Esophagus (tissue), 2 donors: ENCODE data around the gene GCLM. TPM values are rescaled to one million over a fixed set of nuclear protein-coding genes. Genes with fewer than 3 reads are reported as not detected.

Experiments
- H3K27ac ChIP-seq, 2 donors: one replicate each; pipeline ENCODE4 v1.5.1; 2013; ENCODE audit warnings: low read depth in 2 of 2, mild to moderate bottlenecking in 2 of 2, inconsistent platforms in 1 of 2, low read length in 1 of 2, moderate library complexity in 1 of 2
- H3K27me3 ChIP-seq, 2 donors: one replicate each; pipeline ENCODE4 v1.6.1; 2013; ENCODE audit warnings: low read length in 2 of 2, control low read depth in 1 of 2, mild to moderate bottlenecking in 1 of 2; ENCODE audit not compliant: insufficient read depth in 2 of 2, control insufficient read depth in 1 of 2
- H3K36me3 ChIP-seq, 2 donors: one replicate each; pipeline ENCODE4 v1.6.1; 2013; ENCODE audit warnings: low read length in 1 of 2; ENCODE audit not compliant: control insufficient read depth in 2 of 2, insufficient read depth in 2 of 2
- H3K4me1 ChIP-seq, 2 donors: one replicate each; pipeline ENCODE4 v1.6.1; 2013; ENCODE audit warnings: low read length in 1 of 2; ENCODE audit not compliant: control insufficient read depth in 2 of 2, insufficient read depth in 2 of 2
- H3K4me3 ChIP-seq, 2 donors: one replicate each; pipeline ENCODE4 v1.5.1; 2013; ENCODE audit warnings: low read length in 2 of 2, mild to moderate bottlenecking in 2 of 2, low read depth in 1 of 2, moderate library complexity in 1 of 2
- H3K9me3 ChIP-seq, 2 donors: one replicate each; pipeline ENCODE4 v1.6.1; 2013; ENCODE audit warnings: mild to moderate bottlenecking in 2 of 2, low read depth in 1 of 2, low read length in 1 of 2, moderate library complexity in 1 of 2; ENCODE audit not compliant: control insufficient read depth in 2 of 2, insufficient read depth in 1 of 2
- WGBS, 2 donors: extraction: QIAGEN DNeasy Blood & Tissue Kit; methylation state at CpG; one replicate each; pipeline ENCODE4 v1.1.7; 2013; 5-methylcytosine and 5-hydroxymethylcytosine counted together
- polyA plus RNA-seq, 2 donors: library from polyadenylated mRNA; stranded (reverse); fragments of 200-250 nt; gene quantifications; one replicate each; pipeline ENCODE4 v1.2.3, GENCODE V29; 2013
- donor health status: healthy with polysubstance abuse.
- donor health status: Bipolar disorder and iron deficiency.

The GCLM gene
- polyA plus RNA-seq, 2 donors, result 1.4 to 5.0 TPM

DNA sequence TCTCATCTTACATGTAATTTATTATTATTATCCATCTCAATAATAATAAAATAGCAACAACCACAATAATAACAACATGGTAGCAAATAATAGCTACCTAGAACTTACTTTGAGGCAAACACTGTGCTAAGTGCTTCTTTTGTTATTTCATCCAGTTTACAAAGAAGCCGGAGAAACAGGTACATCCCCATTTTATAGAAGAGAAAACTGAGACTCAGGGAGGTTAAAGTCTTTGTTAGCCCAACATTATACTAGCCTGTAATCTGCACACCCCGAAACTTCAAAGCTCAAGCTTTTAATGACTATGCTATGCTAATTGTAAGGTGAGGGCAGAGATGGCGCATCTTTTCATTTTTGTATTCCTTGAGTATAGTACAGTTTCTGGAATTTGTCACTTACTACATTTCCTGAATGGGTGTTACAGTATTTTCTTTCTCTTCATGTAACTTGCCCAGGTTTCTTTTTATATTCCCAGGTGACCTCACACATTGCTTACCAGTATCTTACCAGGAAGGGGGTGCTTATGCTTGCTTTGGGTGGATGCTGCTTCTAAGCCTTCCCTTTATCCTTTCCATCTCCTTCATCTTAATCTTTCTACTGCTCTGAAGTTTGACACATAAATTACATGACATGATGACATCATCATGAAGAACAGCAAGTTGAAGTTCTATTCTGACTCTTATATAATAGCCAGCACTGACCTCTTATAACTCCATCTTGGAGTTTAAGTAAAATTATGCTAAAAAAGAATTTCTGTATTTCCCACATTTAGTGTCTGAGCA, 8.3 kb downstream of the GCLM start:
- Histone ChIP-seq H3K9me3 (no peaks in the 10 kb centered on the region), H3K36me3 (peaks cover 2 to 5% of the 10 kb centered on the region in 2 donors), H3K27ac (no peak overlapping the region), H3K4me3 (no peak overlapping the region), H3K4me1 (no peaks in the 10 kb centered on the region), H3K27me3 (no peaks in the 10 kb centered on the region)
- 96 to 98% methylated on average over 3 of the region's 3 CpGs for WGBS, 2 donors

DNA sequence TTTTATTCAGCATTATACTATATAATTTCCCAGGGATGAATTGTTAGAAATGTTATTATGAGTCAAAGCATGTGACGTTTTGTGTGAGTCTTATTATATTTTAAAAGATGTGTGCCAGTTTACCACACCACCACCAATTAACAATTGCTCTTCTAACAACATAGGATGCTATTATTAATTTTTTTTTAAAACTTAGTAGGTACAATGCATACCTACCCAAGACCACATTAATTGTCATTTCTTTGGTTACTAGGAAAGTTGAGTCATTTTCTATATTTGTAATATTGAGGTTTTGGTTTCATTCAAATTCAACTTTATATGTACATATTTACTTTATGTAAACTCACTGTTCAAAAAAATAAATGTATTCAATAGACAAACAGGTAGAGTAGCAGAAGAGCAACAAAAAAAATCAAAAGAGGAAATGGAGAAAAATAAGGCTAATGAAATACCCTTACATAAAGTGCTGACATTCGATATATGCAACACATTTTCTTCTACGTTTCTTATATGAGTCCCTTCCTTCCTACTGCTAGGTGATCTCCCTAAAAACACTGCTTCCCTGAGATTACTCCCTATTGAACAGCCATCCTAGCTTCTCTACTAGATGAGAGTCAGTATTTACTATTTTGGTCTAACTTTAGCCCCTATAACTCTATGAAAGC, 9.6 kb downstream of the GCLM start:
- Histone ChIP-seq H3K4me1 (no peaks in the 10 kb centered on the region), H3K27ac (no peak overlapping the region), H3K4me3 (no peak overlapping the region), H3K9me3 (no peaks in the 10 kb centered on the region), H3K27me3 (no peaks in the 10 kb centered on the region), H3K36me3 (peaks cover 2 to 5% of the 10 kb centered on the region in 2 donors)
- 92 to 93% methylated on average over 3 of the region's 3 CpGs for WGBS, 2 donors

DNA sequence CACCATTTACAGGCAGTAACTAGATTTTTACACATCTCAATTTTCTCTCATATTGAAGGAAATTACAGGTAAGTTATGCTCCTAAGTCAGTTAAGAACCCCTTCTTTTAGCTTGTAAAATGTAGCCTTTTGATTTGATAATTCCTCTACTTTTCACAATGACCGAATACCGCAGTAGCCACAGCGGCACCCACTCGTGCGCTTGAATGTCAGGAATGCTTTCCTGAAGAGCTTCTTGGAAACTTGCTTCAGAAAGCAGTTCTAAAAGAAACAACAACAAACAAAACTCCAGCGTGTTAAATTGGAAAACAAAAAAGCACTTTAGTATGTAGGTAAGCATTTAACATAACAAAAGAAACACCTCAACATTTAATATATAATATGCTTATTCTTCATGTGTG, 20.3 kb downstream of the GCLM start:
- no peaks in the 10 kb centered on the region for H3K4me1 ChIP-seq
- H3K9me3 ChIP-seq, result no peaks in the 10 kb centered on the region
- WGBS, 2 donors, result 81 to 82% methylated on average over 6 of the region's 6 CpGs
- no peaks in the 10 kb centered on the region for H3K27me3 ChIP-seq
- H3K36me3 ChIP-seq, result peaks cover 0 to under 1% of the 10 kb centered on the region in 2 donors
- H3K27ac ChIP-seq, result no peak overlapping the region
- H3K4me3 ChIP-seq, result no peak overlapping the region

DNA sequence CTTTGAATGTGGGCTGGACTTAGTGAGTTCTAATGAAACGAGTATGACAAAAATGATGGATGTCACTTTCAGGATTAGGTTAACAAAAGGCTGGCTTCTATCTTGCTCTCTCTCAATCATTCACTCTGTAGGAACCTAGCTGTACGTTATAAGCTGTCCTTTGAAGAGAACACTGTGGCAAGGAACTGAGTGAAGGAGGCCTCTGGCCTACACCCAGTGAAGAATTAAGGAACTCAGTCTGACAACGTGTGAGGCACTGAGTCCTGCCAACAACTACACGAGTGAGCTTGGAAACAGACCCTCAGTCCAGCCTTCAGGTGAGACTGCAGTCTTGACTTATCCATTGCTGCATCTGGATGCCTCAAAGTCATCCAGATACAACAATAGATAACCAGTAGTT, 27.0 kb downstream of the GCLM start:
- H3K27me3 ChIP-seq, result no peaks in the 10 kb centered on the region
- H3K27ac ChIP-seq, result no peak overlapping the region
- no peaks in the 10 kb centered on the region for H3K9me3 ChIP-seq
- peaks cover 0 to 4% of the 10 kb centered on the region in 2 donors for H3K36me3 ChIP-seq
- H3K4me3 ChIP-seq, result no peak overlapping the region
- no peaks in the 10 kb centered on the region for H3K4me1 ChIP-seq
- 70 to 72% methylated on average over 4 of the region's 4 CpGs for WGBS, 2 donors

DNA sequence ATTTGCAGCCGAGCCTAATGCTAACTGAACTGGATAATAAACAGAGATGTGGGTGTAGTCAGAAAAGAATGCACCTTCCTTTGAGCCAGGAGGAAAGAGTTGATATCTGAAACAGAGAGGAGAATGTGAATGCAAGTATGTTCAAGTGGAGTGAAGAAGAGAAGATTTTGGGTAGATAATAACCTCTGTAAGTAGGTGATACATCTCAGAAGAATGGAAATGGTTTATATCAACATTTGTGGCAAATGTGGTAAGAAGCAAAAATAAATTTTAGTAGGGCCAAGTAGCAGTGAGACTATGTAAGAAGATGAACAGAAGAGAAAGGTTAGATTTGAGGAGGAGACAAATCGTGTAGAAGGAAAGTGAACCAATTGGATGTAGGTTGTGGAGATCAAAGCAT, 28.5 kb downstream of the GCLM start:
- H3K27me3 ChIP-seq, result no peaks in the 10 kb centered on the region
- no peaks in the 10 kb centered on the region for H3K4me1 ChIP-seq
- 90% methylated on average over 2 of the region's 2 CpGs for WGBS, 2 donors

DNA sequence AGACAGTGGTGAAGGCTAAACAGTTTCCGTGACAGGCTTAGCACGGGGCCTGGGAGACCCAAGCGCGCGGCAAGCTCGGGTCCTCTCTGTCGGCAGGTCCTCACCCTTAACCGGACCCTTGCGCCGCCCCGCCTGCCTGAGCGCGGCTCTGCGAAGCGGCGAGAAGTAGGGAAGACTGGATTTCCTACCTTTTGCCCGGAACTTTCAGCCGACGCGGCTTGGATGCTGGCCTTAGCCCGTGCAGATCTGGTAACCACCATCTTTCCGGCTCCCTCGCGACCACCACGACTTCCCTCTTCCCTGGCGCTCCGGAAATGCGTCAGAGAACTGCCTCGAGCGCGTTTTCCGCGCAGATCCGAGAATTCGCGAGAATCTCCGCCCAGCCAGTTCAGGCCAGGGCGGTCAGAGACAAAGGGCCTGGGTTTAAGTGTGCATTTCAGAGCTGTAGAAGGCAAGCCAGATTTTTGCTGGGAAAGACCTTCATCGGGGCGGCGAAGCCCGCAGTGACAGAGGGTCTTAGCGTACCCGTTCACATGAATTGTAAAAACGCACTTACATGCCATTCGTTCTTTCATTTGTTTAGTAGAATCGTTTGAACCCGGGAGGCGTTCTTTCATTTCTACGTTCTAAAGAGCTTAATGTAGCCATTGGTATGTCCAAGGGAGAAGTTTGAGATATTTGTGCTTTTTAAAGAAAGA, 30.2 kb downstream of the GCLM start, which contains the start of gene DNTTIP2:
Gene DNTTIP2, minus strand, starts transcription at position 318 of the 698 bp plus-strand sequence. Its CDS starts 58 bp downstream, at position 260.
- H3K27me3 ChIP-seq, result no peaks in the 10 kb centered on the region
- 0 to 1% methylated on average over 50 of the region's 50 CpGs for WGBS, 2 donors
- H3K4me3 ChIP-seq, result peak within 1 kb of the TSS; percentile 99 to 100
- peak within 1 kb of the TSS; percentile 94 to 97 for H3K27ac ChIP-seq
- H3K36me3 ChIP-seq, result peaks cover 6% of the 10 kb centered on the region in 2 donors
- no peaks in the 10 kb centered on the region for H3K9me3 ChIP-seq
- no peaks in the 10 kb centered on the region for H3K4me1 ChIP-seq

More for the DNA sequence above, 28.5 kb downstream of the GCLM start:
- Histone ChIP-seq H3K36me3 (peaks cover 0 to 6% of the 10 kb centered on the region in 2 donors), H3K9me3 (no peaks in the 10 kb centered on the region), H3K27ac (no peak overlapping the region), H3K4me3 (no peak overlapping the region)

DNA sequence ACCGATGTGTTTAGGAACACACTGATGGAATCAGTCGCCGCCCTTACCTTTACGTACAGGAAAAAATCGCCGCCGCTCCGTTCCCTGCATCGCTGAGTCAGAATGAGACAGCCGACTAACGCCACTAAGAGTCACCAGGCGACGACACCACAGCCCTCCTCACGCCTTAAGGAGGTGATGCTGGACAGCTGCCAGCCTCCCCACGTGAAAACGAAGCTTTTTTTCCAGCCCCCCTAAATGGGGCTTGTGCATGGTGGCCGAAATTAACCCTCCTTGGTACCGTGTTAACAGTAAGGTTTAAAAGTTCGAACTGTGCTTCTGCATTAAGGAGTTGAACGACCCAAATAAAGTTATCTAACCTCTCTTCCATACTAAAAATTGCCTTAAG, 30.7 kb downstream of the GCLM start:
- WGBS, 2 donors, result 0 to 1% methylated on average over 20 of the region's 20 CpGs
- Histone ChIP-seq H3K27me3 (no peaks in the 10 kb centered on the region), H3K27ac (peak overlapping the region; percentile 94 to 97), H3K4me3 (peak overlapping the region; percentile 99 to 100), H3K4me1 (no peaks in the 10 kb centered on the region), H3K36me3 (peaks cover 6 to 8% of the 10 kb centered on the region in 2 donors), H3K9me3 (no peaks in the 10 kb centered on the region)

DNA sequence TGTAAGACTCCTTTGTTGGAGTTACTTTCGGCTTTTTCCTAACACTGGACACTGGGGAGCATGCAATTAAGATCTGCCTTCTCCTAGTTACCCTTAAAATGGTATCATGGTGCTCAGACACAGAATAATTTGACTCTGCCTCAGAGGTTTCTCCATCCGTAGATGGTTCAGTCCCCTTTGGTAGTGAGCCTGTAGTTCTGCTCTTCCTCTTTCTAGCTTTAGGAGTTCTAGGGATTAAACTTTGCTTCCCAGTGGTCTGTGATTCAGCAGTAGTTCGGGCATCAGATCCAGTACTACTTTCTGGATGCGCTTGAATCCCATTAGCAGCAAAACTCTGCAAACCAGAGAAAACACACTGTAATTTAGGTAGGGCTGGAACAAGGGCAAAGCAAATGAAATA, 31.7 kb downstream of the GCLM start:
- Histone ChIP-seq H3K4me3 (no peak overlapping the region), H3K4me1 (no peaks in the 10 kb centered on the region), H3K9me3 (no peaks in the 10 kb centered on the region), H3K27me3 (no peaks in the 10 kb centered on the region), H3K36me3 (peaks cover 6 to 8% of the 10 kb centered on the region in 2 donors), H3K27ac (no peak overlapping the region)
- 80 to 91% methylated on average over 4 of the region's 4 CpGs for WGBS, 2 donors

DNA sequence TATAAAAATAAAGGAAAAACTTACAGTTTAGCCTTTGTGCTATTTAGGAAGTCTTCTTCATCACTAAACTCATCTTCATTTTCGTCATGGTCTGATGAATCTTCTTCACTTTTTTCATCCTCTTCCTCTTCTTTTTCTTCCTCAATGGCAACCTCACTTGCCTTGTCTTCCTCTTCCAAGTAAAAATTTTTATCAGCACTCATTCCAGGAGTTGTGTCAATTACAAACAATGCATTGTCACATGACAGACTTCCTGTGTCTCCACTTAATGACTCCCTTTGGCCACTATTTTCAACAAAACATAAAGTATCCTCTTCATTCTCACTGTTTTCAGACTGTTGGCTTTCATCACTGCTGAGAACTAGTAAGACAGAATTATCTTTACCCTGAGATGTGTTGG, 33.0 kb downstream of the GCLM start:
- WGBS, 2 donors, result 74 to 79% methylated on average over 1 of the region's 1 CpG

More for the DNA sequence above, 33.0 kb downstream of the GCLM start:
- Histone ChIP-seq H3K36me3 (peaks cover 6 to 8% of the 10 kb centered on the region in 2 donors), H3K27me3 (no peaks in the 10 kb centered on the region), H3K4me3 (no peak overlapping the region), H3K4me1 (no peaks in the 10 kb centered on the region), H3K27ac (no peak overlapping the region), H3K9me3 (no peaks in the 10 kb centered on the region)
